NCI-H1694 (cell line): ENCODE measurements around the gene CCDC148.

Source experiments
- DNase-seq: peaks from one replicate; lab custom pipeline; 2025; lab: John Stamatoyannopoulos, UW

The CCDC148 gene

DNA sequence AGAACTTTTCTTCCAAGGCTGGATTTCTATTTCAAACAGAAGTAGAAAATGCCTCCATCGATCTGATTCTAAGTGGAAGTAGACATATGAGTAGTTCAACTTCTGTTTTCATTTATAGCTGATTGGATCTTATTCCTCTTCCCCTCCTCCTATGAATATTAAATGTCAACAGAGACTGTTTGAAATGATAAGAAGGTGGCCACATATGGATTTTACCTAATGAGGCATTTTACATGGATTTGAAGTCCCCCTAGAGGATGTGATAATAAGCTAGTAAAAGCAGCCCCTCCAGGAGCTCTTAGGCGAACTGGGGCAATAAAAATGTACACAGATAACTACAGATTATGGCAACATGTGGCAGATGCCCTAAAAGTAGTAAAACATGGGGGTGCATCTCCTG is 283.8 kb downstream of the CCDC148 start:
- no peak for DNase-seq

GRCh38 chr2:158154596-158154995 is 302.0 kb downstream of the CCDC148 start:
- no peak for DNase-seq

- no peak for DNase-seq
Observed at GRCh38 chr2:158153270-158154015, 303.1 kb downstream of the CCDC148 start.

- no peak for DNase-seq
Observed at GRCh38 chr2:158144914-158145625, 311.5 kb downstream of the CCDC148 start.

DNA sequence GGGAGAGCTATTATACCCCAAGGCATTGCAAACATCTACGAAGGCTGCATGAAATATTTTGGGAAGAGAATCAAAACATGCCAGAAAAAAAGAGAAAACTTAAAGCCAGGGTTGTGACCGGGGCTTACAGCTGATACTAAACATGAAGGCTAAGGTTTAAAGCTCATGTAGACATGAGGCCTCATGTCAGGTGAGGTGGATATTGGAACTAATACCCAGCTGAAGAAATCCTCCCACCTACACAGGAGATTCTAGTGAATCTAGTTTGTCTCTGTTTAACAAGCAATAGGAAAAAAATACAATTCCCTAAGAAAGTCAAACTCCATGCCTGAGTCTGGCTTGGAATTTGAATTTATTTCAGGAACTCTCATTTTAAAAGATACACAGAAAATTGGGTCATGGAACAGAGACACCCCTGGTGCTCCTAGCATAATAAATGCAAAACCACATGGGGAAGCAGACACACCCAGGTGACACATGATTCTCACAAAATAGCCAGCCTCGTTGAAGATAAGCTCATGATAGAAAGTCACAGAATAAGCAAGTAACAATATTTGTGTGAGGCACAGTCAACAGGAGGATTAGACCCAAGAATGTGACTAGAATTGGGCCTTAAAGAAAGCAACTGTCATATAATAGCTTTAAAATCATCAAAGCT is 312.7 kb downstream of the CCDC148 start:
- DNase-seq: no peak

DNA sequence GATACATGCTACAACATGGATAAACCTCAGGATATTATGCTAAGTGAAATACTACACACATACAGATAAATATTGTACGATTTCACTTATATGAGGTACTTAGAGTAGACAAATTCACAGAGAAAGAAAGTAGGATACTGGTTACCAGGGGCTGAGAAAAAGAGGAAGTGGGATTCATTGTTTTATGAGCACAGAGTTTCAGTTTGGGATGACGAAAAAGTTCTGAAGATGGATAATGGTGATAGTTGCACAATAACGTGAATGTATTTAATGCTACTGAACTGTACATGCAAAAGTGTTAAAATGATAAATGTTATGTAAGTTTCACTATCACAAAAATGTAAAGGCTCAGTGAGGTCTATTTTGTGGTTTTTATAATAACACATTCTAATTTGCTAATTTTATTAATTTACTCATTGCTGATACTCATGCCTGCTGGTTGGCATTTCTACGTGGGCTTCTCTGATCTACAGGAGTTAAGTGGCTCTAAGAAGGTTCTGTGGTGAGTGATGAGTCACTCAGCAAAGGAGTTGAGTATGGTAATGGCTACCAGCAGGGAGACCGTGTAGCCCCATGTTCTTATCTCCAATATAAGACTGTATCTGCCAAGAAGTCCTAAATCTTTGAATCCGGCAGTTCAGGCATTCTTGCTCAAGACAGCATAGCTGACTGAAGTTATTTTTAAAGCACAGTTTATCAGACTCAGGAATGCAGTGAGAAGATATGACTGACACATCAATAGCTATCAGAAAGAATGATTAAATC is 313.8 kb downstream of the CCDC148 start:
- no peak for DNase-seq

DNA sequence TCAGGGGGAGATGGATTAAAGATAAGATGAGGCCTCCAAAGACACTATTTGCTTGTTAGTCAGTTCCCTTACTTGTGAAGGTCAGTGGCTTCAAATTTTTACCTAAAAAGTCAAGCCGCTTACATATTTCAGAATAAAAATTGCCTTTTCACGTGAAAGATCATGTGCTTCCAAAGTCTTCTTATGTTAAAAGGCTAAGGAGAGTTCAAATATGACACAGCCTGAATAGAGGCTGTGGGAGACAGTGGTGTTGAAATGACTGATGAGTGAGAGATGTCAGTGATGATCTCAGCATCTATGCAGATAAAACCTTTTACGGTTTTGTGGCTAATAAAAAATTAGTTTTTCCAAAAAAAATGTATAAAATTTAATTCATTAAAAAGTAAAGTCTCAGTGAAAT is 314.4 kb downstream of the CCDC148 start:
- DNase-seq: no peak

DNA sequence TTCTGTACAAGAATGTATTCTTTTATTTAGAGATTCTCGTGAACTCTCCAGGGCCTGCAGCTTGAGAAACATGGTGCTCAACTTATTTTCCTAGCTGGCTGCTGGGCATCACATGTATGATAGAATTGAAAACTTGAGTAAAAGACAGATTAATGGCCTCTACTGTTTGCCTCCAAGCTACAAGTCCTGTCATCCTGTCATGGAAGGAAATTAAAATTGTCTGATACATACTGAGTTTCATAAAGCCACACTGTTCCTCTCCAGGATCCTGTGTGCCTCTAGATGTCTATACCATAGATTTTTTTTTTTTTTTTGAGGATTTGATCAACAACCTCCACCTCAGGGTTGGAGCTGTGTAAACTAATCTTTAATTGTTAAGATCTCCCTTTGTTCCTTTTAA is 316.4 kb downstream of the CCDC148 start:
- no peak for DNase-seq

DNA sequence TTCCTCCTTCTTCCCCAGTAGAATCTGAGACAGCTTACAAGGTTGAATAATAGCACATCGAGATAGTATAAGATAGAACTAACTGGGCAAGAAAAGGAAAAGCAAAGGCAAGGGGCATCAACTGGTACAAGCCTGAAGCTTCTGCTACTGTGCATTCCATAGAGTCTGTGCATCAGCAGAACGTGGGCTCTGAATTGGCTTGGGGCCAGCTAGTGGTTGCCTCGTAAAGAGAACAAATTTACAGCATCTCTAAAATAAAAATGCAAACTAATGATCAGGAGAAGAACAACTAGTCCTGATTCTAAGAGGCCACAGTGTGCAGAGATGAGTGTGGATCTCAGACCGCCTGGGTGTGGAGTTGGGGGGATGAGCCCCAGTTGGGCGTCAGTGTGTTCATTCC is 318.3 kb downstream of the CCDC148 start:
- DNase-seq: peak; percentile 7

GRCh38 chr2:158135096-158135495 is 321.5 kb downstream of the CCDC148 start:
- peak; percentile 19 for DNase-seq

DNA sequence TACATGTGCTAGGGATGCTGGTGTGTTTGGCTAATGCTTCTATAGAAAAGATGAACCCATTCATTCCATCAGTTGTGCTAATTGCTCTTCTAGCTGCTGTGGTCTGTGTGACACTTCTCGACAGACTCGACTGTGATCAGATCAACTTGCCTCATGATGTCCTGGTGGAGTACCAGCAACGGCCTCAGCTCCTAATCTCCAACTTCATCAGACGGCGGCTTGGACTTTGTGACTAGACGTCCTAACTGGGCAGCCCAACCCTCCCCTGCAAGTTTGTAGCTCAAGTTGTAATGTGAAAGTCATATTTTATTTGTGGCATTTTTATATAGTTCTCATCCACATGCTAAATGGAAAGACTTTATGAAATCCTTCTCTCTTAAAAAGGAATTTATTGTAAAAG is 321.9 kb downstream of the CCDC148 start:
- no peak for DNase-seq

GRCh38 chr2:158134055-158134454 is 322.5 kb downstream of the CCDC148 start:
- no peak for DNase-seq

GRCh38 chr2:158131919-158132566 is 324.5 kb downstream of the CCDC148 start:
- no peak for DNase-seq

DNA sequence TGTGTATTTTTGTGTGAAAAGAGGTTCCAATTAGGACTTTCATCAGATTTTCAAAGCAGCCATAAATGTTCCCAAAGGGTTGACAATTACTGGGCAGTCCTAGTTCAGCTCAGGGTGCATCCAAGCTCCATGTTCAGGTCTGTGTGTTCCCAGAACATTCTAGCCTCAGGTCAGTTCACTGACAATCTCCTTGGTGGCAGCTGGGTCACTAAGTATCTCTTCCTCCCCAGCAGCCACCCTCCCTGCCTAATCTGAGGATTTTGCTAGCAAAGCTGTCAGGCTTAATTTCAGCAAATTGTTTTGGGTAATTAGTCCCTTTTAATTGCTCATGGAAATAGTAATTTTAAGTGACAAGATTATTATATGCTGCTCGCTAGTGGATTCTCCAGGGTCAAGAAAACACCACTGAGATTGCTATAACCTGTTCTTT is 325.1 kb downstream of the CCDC148 start:
- no peak for DNase-seq

DNA sequence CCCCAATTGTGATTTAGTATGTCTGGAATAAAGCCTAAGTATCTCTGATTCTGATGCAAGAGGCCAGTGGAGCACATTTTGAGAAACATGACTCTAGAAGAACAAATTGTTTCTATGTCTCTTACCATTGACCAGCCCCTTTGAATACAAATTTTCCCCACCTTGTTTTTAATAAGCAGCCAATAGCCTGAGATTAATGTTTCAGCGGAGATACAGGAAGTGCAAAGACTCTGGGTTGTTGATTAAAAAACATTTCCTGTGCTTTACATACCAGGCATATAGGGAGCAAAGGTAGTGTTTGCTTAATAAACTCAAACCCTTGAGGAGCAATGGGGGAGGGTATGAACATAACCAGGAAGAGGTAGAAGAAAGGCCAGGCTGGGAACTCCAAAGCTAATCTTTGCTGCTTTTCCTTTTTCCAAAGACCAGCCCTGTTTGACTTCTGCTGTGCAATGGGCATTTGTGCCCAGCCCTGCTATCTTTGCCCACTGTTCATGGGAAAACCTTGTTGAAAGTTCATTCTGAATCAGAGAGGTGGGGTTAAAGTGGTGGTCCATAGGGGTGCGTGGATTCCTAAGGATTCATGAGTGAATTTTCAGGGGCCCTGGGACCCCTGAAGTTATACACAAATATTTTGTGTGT is 325.6 kb downstream of the CCDC148 start:
- DNase-seq: no peak

- DNase-seq: no peak
Observed at GRCh38 chr2:158129037-158129436, 327.5 kb downstream of the CCDC148 start.

GRCh38 chr2:158128168-158128973 is 328.2 kb downstream of the CCDC148 start:
- no peak for DNase-seq

GRCh38 chr2:158127380-158127804 is 329.2 kb downstream of the CCDC148 start:
- no peak for DNase-seq

- no peak for DNase-seq
Observed at GRCh38 chr2:158125756-158126498, 330.6 kb downstream of the CCDC148 start.

- DNase-seq: no peak
Observed at GRCh38 chr2:158124896-158125295, 331.7 kb downstream of the CCDC148 start.
